Smooth muscle cell (in vitro differentiated cells): Measurements from ENCODE around the gene TIMP1. TPM values are rescaled to one million over a fixed set of nuclear protein-coding genes. Genes with fewer than 3 reads are reported as not detected.

ENCODE experiments used
- DNase-seq: peaks from one replicate; lab custom pipeline; 2025; ENCODE audit not compliant: unreplicated experiment; lab: John Stamatoyannopoulos, UW
- H2AFZ ChIP-seq: fragments of 200-600 bp; sonication (generic); 2 replicates; pipeline ENCODE4 v1.6.0; 2016; ENCODE audit warnings: antibody characterized with exemption, low read depth, mild to moderate bottlenecking
- H3F3A ChIP-seq: fragments of 200-600 bp; sonication (generic); 2 replicates; pipeline ENCODE4 v1.6.0; 2017; ENCODE audit warnings: antibody characterized with exemption, low read depth
- H3K27ac ChIP-seq: fragments of 200-600 bp; sonication (generic); 2 replicates; pipeline ENCODE4 v1.5.1; 2016; ENCODE audit warnings: low read depth, mild to moderate bottlenecking
- H3K27me3 ChIP-seq: fragments of 200-600 bp; sonication (generic); 2 replicates; pipeline ENCODE4 v1.6.1; 2016; ENCODE audit warnings: low read depth, mild to moderate bottlenecking
- H3K36me3 ChIP-seq: fragments of 200-600 bp; sonication (generic); 2 replicates; pipeline ENCODE4 v1.5.1; 2016; ENCODE audit warnings: low read depth
- H3K4me1 ChIP-seq: fragments of 200-600 bp; sonication (generic); 2 replicates; pipeline ENCODE4 v1.5.1; 2016; ENCODE audit warnings: low read depth
- H3K4me2 ChIP-seq: fragments of 200-600 bp; sonication (generic); 2 replicates; pipeline ENCODE4 v1.6.0; 2016; ENCODE audit warnings: mild to moderate bottlenecking
- H3K4me3 ChIP-seq: fragments of 200-600 bp; sonication (generic); 2 replicates; pipeline ENCODE4 v1.5.1; 2016; ENCODE audit warnings: mild to moderate bottlenecking
- H3K79me2 ChIP-seq: fragments of 200-600 bp; sonication (generic); 2 replicates; pipeline ENCODE4 v1.6.0; 2016; ENCODE audit warnings: low read depth, mild to moderate bottlenecking
- H3K9ac ChIP-seq: fragments of 200-600 bp; sonication (generic); 2 replicates; pipeline ENCODE4 v1.6.0; 2016; ENCODE audit warnings: low read depth
- H3K9me3 ChIP-seq: fragments of 200-600 bp; sonication (generic); replicated peaks from 2 replicates; pipeline ENCODE4 v1.5.1; 2016; ENCODE audit warnings: low read depth
- H4K20me1 ChIP-seq: fragments of 200-600 bp; sonication (generic); 2 replicates; pipeline ENCODE4 v1.6.0; 2016; ENCODE audit warnings: low read depth
- CTCF ChIP-seq: fragments of 200-600 bp; sonication (generic); IDR thresholded peaks from 2 replicates; pipeline ENCODE4 v1.5.1; 2017; ENCODE audit warnings: borderline replicate concordance, mild to moderate bottlenecking, antibody characterized with exemption; ENCODE audit not compliant: insufficient read depth, poor library complexity, severe bottlenecking
- WGBS: methylation state at CpG from one replicate; pipeline ENCODE4 v1.1.7; 2016; ENCODE audit warnings: low lambda C conversion rate; 5-methylcytosine and 5-hydroxymethylcytosine counted together
- polyA plus RNA-seq: library from polyadenylated mRNA; unstranded; fragments of >200 nt; fragmentation: Nextera tagmentation; extraction: Ambion mirVana; gene quantifications from 2 replicates; pipeline ENCODE4 v1.2.1, GENCODE V29; 2016
- total RNA-seq: library from RNA; depleted of rRNA; stranded (reverse); fragments of >200 nt; gene quantifications from 2 replicates; pipeline ENCODE4 v1.2.3, GENCODE V29; 2014

The TIMP1 gene
- total and polyA plus RNA-seq, 2 experiments from 2014 or later = 3,796 to 15,830 TPM

GRCh38 chrX:47543496-47543895 lies 38.7 kb upstream of the TIMP1 start:
- Histone ChIP-seq H3F3A (no peaks in the 10 kb centered on the region), H2AFZ (no peak overlapping the region), H3K27ac (no peak overlapping the region), H3K4me3 (no peak overlapping the region), H3K4me2 (no peak overlapping the region), H3K36me3 (no peaks in the 10 kb centered on the region), H3K27me3 (no peaks in the 10 kb centered on the region), H3K9me3 (no peaks in the 10 kb centered on the region), H3K4me1 (peaks cover 6% of the 10 kb centered on the region), H3K79me2 (no peaks in the 10 kb centered on the region), H3K9ac (no peak overlapping the region), H4K20me1 (no peaks in the 10 kb centered on the region)
- TF ChIP-seq CTCF = no peak
- 92% methylated on average over 5 of the region's 5 CpGs for WGBS
- DNase-seq = no peak

- no peaks in the 10 kb centered on the region for H3F3A ChIP-seq
- no peaks in the 10 kb centered on the region for H3K79me2 ChIP-seq
- H3K27ac ChIP-seq = peak overlapping the region; percentile 51
- H3K4me3 ChIP-seq = peak overlapping the region; percentile 57
- H3K4me2 ChIP-seq = peak overlapping the region; percentile 78
- H3K36me3 ChIP-seq = no peaks in the 10 kb centered on the region
- no peaks in the 10 kb centered on the region for H3K27me3 ChIP-seq
- H4K20me1 ChIP-seq = no peaks in the 10 kb centered on the region
- peak; percentile 30 for DNase-seq
- WGBS = 40% methylated on average over 20 of the region's 20 CpGs
- no peaks in the 10 kb centered on the region for H3K9me3 ChIP-seq
- peak overlapping the region; percentile 16 for H3K9ac ChIP-seq
- peak overlapping the region; percentile 60 for H2AFZ ChIP-seq
- no peak for TF ChIP-seq CTCF
- H3K4me1 ChIP-seq = no peaks in the 10 kb centered on the region
These were observed 26.1 kb upstream of the TIMP1 start for GRCh38 chrX:47556045-47556623.

GRCh38 chrX:47558436-47558835 lies 23.8 kb upstream of the TIMP1 start:
- H3K36me3 ChIP-seq = no peaks in the 10 kb centered on the region
- whole genome bisulfite sequencing = 81% methylated on average over 3 of the region's 3 CpGs
- peaks cover 2% of the 10 kb centered on the region for H4K20me1 ChIP-seq
- no peaks in the 10 kb centered on the region for H3K27me3 ChIP-seq
- H3K4me3 ChIP-seq = no peak overlapping the region
- H2AFZ ChIP-seq = no peak overlapping the region
- no peaks in the 10 kb centered on the region for H3K4me1 ChIP-seq
- TF ChIP-seq CTCF = no peak
- H3K4me2 ChIP-seq = no peak overlapping the region
- no peaks in the 10 kb centered on the region for H3F3A ChIP-seq
- H3K9ac ChIP-seq = no peak overlapping the region
- no peaks in the 10 kb centered on the region for H3K9me3 ChIP-seq
- no peak for DNase-seq
- H3K79me2 ChIP-seq = peaks cover 5% of the 10 kb centered on the region
- H3K27ac ChIP-seq = no peak overlapping the region
